Colon (tissue), 2 donors: Measurements from ENCODE around the gene RPS6KB2.
"Not testable (repeated sequence)": the region's sequence is repeated elsewhere in the genome, so short reads cannot be mapped to it uniquely, and the experiment has no call there.

ENCODE experiments used
- FAIRE-seq: peaks from 2 replicates; lab custom pipeline; 2012; peaks lifted over from hg19 to GRCh38; lab: Jason Lieb, UNC
- donor health status: control.
- donor health status: control.

Gene RPS6KB2

GRCh38 chr11:67410984-67411784 lies 17.1 kb upstream of the RPS6KB2 start:
- FAIRE-seq, result no peak

- no peak for FAIRE-seq
Observed at GRCh38 chr11:67411785-67412152, 16.5 kb upstream of the RPS6KB2 start.

- FAIRE-seq, result no peak
Observed at GRCh38 chr11:67412495-67413179, 15.7 kb upstream of the RPS6KB2 start.

GRCh38 chr11:67413266-67413849 lies 14.9 kb upstream of the RPS6KB2 start:
- FAIRE-seq, result no peak

GRCh38 chr11:67415501-67416304 lies 12.6 kb upstream of the RPS6KB2 start, which contains the start of gene CARNS1:
CARNS1 (plus strand) TSS chr11:67415678; CDS start chr11:67416200, 522 bp downstream.
- no peak for FAIRE-seq

GRCh38 chr11:67416416-67417335 lies 11.6 kb upstream of the RPS6KB2 start:
- FAIRE-seq, result no peak

- no peak for FAIRE-seq
Observed at GRCh38 chr11:67417425-67417824, 10.9 kb upstream of the RPS6KB2 start.

GRCh38 chr11:67418476-67419281 lies 9.6 kb upstream of the RPS6KB2 start:
- FAIRE-seq, result no peak

- no peak for FAIRE-seq
Observed at GRCh38 chr11:67419325-67420049, 8.8 kb upstream of the RPS6KB2 start.

- FAIRE-seq, result no peak
Observed at GRCh38 chr11:67420147-67420645, 8.1 kb upstream of the RPS6KB2 start.

- FAIRE-seq, result no peak
Observed at GRCh38 chr11:67420646-67421429, 7.5 kb upstream of the RPS6KB2 start.

GRCh38 chr11:67421430-67422031 lies 6.8 kb upstream of the RPS6KB2 start:
- FAIRE-seq, result no peak

GRCh38 chr11:67422891-67423290 lies 5.4 kb upstream of the RPS6KB2 start:
- no peak for FAIRE-seq

- FAIRE-seq, result no peak
Observed at GRCh38 chr11:67423466-67423865, 4.8 kb upstream of the RPS6KB2 start.

- no peak for FAIRE-seq
Observed at GRCh38 chr11:67423891-67424613, 4.2 kb upstream of the RPS6KB2 start.

- FAIRE-seq, result not testable (repeated sequence)
Observed at GRCh38 chr11:67427364-67427859, 882 bp upstream of the RPS6KB2 start.

- FAIRE-seq, result no peak
Observed at GRCh38 chr11:67429038-67429668, 859 bp downstream of the RPS6KB2 start.
